Gastrocnemius medialis (tissue), 4 donors: ENCODE data around the gene MANEAL. TPM values are rescaled to one million over a fixed set of nuclear protein-coding genes. Genes with fewer than 3 reads are reported as not detected.

Experiments
- ATAC-seq, 2 donors: fragments of 150-250 bp; one replicate each; pipeline ENCODE4 v1.9.1; 2016
- DNase-seq, 2 donors: peaks; one replicate each; pipeline ENCODE4 v3.0.0-alpha.2; 2019
- H3K27ac ChIP-seq, 4 donors: fragments of 200-600 bp; sonication (generic); 1 replicate in 1 of 4; 2 replicates in 3 of 4; pipeline ENCODE4 v1.5.1; 2016 to 2018; ENCODE audit warnings: mild to moderate bottlenecking in 2 of 4, moderate library complexity in 1 of 4
- H3K27me3 ChIP-seq, 3 donors: fragments of 200-600 bp; sonication (generic) in 2 of 3; 1 replicate in 1 of 3; 2 replicates in 2 of 3; pipeline versions ENCODE4 v1.5.1 to v1.6.0; 2016 to 2019; ENCODE audit warnings: mild to moderate bottlenecking in 1 of 3, moderate library complexity in 1 of 3
- H3K36me3 ChIP-seq, 2 donors: fragments of 200-600 bp; sonication (generic) in 1 of 2; one replicate each; pipeline ENCODE4 v1.5.1; 2017 to 2018
- H3K4me1 ChIP-seq, 2 donors: fragments of 200-600 bp; sonication (generic) in 1 of 2; one replicate each; pipeline ENCODE4 v1.5.1; 2016 to 2017; ENCODE audit warnings: mild to moderate bottlenecking in 2 of 2
- H3K4me3 ChIP-seq, 4 donors: fragments of 200-600 bp; sonication (generic) in 3 of 4; 1 replicate in 1 of 4; 2 replicates in 3 of 4; pipeline ENCODE4 v1.5.1; 2016 to 2019; ENCODE audit warnings: mild to moderate bottlenecking in 2 of 4
- H3K9me3 ChIP-seq, 3 donors: fragments of 200-600 bp; sonication (generic) in 2 of 3; 1 replicate in 1 of 3; 2 replicates in 2 of 3; pipeline ENCODE4 v1.5.1; 2016 to 2019
- CTCF ChIP-seq, 5 experiments: fragments of 450-650 bp in 3 of 5; fragments of 200-600 bp in 2 of 5; sonication (generic) in 2 of 5; IDR thresholded peaks in 4 of 5; conservative IDR thresholded peaks in 1 of 5; 1 replicate in 4 of 5; 2 replicates in 1 of 5; pipeline ENCODE4 v1.5.1; 2016 to 2019; ENCODE audit warnings: antibody characterized with exemption in 5 of 5, mild to moderate bottlenecking in 3 of 5, moderate library complexity in 3 of 5
- POLR2A ChIP-seq, 2 donors: fragments of 450-650 bp; IDR thresholded peaks; one replicate each; pipeline ENCODE4 v1.6.1; 2017; ENCODE audit warnings: antibody characterized with exemption in 2 of 2, mild to moderate bottlenecking in 2 of 2, moderate library complexity in 2 of 2
- in situ Hi-C, 4 donors: fragments of 200-750 bp; cut with MboI; loops; one replicate each; pipeline versions ENCODE4 v1.15.0 to v1.8.0; 2017; ENCODE audit warnings: low sequenced_read_pairs in 4 of 4
- intact Hi-C: fragments of 100-400 bp; cut with DNase I; formaldehyde crosslinking; loops from one replicate; pipeline ENCODE4 v1.15.1; 2023; ENCODE audit warnings: low total_unique reads
- total RNA-seq, 4 donors: library from RNA; depleted of rRNA; stranded (reverse); fragments of >200 nt; gene quantifications; one replicate each; pipeline versions ENCODE4 v1.1.0 to v1.2.3, GENCODE V29; 2016

The MANEAL gene
- total RNA-seq, 4 donors from 2014 or later = 2.3 to 9.9 (median 4.0) TPM

- H3K27ac ChIP-seq = no peak overlapping the region
- intact Hi-C loops = no loop called here
- no peak overlapping the region for H3K4me3 ChIP-seq
- DNase-seq = no peak
- no peak for ATAC-seq
- TF ChIP-seq POLR2A (IDR thresholded peaks at IDR 0.05) = no peak
- TF ChIP-seq CTCF (IDR thresholded peaks at IDR 0.05 in 4 of 5, conservative IDR thresholded peaks at IDR 0.05 in 1 of 5) = no peak
- H3K4me1 ChIP-seq = no peaks in the 10 kb centered on the region
- peaks cover 0 to 59% of the 10 kb centered on the region in 2 donors for H3K36me3 ChIP-seq
- no peaks in the 10 kb centered on the region for H3K27me3 ChIP-seq
- in situ Hi-C loops = no loop called here
- H3K9me3 ChIP-seq = no peaks in the 10 kb centered on the region
Observed at GRCh38 chr1:37825506-37825905, 31.9 kb downstream of the MANEAL start.

GRCh38 chr1:37828410-37829074 lies 34.9 kb downstream of the MANEAL start:
- Histone ChIP-seq H3K4me1 (no peaks in the 10 kb centered on the region), H3K27ac (no peak overlapping the region), H3K27me3 (no peaks in the 10 kb centered on the region), H3K36me3 (peaks cover 7 to 56% of the 10 kb centered on the region in 2 donors), H3K4me3 (no peak overlapping the region), H3K9me3 (no peaks in the 10 kb centered on the region)
- DNase-seq (no peak), ATAC-seq (no peak)
- intact Hi-C loops = no loop called here
- TF ChIP-seq CTCF (IDR thresholded peaks at IDR 0.05 in 4 of 5, conservative IDR thresholded peaks at IDR 0.05 in 1 of 5) (no peak), POLR2A (IDR thresholded peaks at IDR 0.05) (no peak)
- in situ Hi-C loops = no loop called here

GRCh38 chr1:37831109-37831508 lies 37.5 kb downstream of the MANEAL start:
- H3K4me1 ChIP-seq = no peaks in the 10 kb centered on the region
- no peak for ATAC-seq
- H3K27ac ChIP-seq = no peak overlapping the region
- no peak for TF ChIP-seq POLR2A (IDR thresholded peaks at IDR 0.05)
- no peak for TF ChIP-seq CTCF (IDR thresholded peaks at IDR 0.05 in 4 of 5, conservative IDR thresholded peaks at IDR 0.05 in 1 of 5)
- no peaks in the 10 kb centered on the region for H3K9me3 ChIP-seq
- H3K36me3 ChIP-seq = peaks cover 7 to 66% of the 10 kb centered on the region in 2 donors
- intact Hi-C loops = no loop called here
- in situ Hi-C loops = no loop called here
- no peak for DNase-seq
- no peak overlapping the region for H3K4me3 ChIP-seq
- no peaks in the 10 kb centered on the region for H3K27me3 ChIP-seq

- DNase-seq (no peak), ATAC-seq (no peak)
- peaks cover 7 to 68% of the 10 kb centered on the region in 2 donors for H3K36me3 ChIP-seq
- in situ Hi-C loops (no loop called here), intact Hi-C loops (no loop called here)
- no peak overlapping the region for H3K27ac ChIP-seq
- TF ChIP-seq CTCF (IDR thresholded peaks at IDR 0.05 in 4 of 5, conservative IDR thresholded peaks at IDR 0.05 in 1 of 5) (no peak), POLR2A (IDR thresholded peaks at IDR 0.05) (no peak)
- no peaks in the 10 kb centered on the region for H3K9me3 ChIP-seq
- H3K4me3 ChIP-seq = no peak overlapping the region
- no peaks in the 10 kb centered on the region for H3K27me3 ChIP-seq
- H3K4me1 ChIP-seq = no peaks in the 10 kb centered on the region
Observed at GRCh38 chr1:37831809-37832208, 38.2 kb downstream of the MANEAL start.

- H3K36me3 ChIP-seq = peaks cover 4 to 73% of the 10 kb centered on the region in 2 donors
- in situ Hi-C loops (no loop called here), intact Hi-C loops (no loop called here)
- H3K27me3 ChIP-seq = no peaks in the 10 kb centered on the region
- no peak overlapping the region for H3K27ac ChIP-seq
- TF ChIP-seq POLR2A (IDR thresholded peaks at IDR 0.05) = no peak
- TF ChIP-seq CTCF (IDR thresholded peaks at IDR 0.05 in 4 of 5, conservative IDR thresholded peaks at IDR 0.05 in 1 of 5) = no peak
- ATAC-seq = no peak
- no peak for DNase-seq
- H3K9me3 ChIP-seq = no peaks in the 10 kb centered on the region
- H3K4me3 ChIP-seq = no peak overlapping the region
- no peaks in the 10 kb centered on the region for H3K4me1 ChIP-seq
Observed at GRCh38 chr1:37836788-37837187, 43.1 kb downstream of the MANEAL start.
